Measurements from ENCODE around the gene RNF103. TPM values are rescaled to one million over a fixed set of nuclear protein-coding genes. Genes with fewer than 3 reads are reported as not detected.

Gene RNF103
- total RNA-seq, 2 experiments from 2014 or later, result 8.4 to 10.0 TPM

DNA sequence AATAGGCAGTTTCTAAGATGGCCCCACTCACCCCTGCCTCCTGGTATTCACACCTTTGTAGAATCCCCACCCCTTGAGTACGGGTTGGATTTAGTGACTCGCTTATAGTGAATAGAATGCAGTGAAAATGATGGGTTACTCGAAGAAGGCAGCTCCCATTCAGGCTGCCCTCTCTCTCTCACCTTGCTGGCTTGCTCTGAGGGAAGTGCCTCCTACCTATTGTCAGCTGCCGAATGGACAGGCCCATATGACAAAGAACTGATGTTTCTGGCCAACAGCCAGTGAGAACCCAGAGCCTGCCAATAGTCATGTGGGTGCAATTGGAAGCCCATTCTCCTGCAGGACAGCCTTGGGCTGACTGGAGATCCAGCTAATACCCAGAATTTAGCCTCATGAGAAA lies 22.1 kb upstream of the RNF103 start:
- H3K4me3 Mint-ChIP-seq, result no peak overlapping the region
- H3K4me1 Mint-ChIP-seq, result no peaks in the 10 kb centered on the region
- DNase-seq (no peak), ATAC-seq (no peak)
- peaks cover 17% of the 10 kb centered on the region for H3K9me3 Mint-ChIP-seq (ENCODE audit: low read depth)
- no peak overlapping the region for H3K27ac Mint-ChIP-seq
- intact Hi-C loops (cut with DNase I, micrococcal nuclease), result no loop called here
- H3K36me3 Mint-ChIP-seq (ENCODE audit: low read depth), result peaks cover 7% of the 10 kb centered on the region
- POLR2A ChIA-PET, result no interaction called here
- H3K27me3 Mint-ChIP-seq, result peaks cover 5% of the 10 kb centered on the region
- CTCF ChIA-PET, result interaction anchor here (0.8 kb wide), 1 partner anchor 469 kb away, joined by 3 read pairs; no protein-coding TSS in a partner anchor

DNA sequence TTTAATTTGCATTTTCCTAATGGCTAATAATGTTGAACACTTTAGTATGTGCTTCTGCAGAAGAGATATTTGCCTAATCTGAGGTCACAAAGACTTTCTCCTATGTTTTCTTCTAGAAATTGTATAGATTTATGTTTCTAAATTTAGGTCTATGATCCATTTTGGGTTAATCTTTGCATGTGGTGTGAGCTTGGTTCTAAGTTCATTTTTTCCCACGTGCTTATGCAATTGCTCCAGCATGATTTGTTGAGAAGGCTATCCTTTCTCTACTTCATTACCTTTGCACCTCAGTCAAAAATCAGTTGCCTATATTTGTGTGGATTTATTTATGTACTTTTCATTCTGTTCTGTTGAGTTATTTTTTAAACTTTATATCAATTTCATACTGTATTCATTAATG lies 15.0 kb upstream of the RNF103 start:
- no peaks in the 10 kb centered on the region for H3K27me3 Mint-ChIP-seq
- DNase-seq (no peak), ATAC-seq (no peak)
- H3K4me1 Mint-ChIP-seq, result no peaks in the 10 kb centered on the region
- ChIA-PET CTCF (no interaction called here), POLR2A (no interaction called here)
- peaks cover 8% of the 10 kb centered on the region for H3K9me3 Mint-ChIP-seq (ENCODE audit: low read depth)
- no peak overlapping the region for H3K4me3 Mint-ChIP-seq
- H3K36me3 Mint-ChIP-seq (ENCODE audit: low read depth), result peaks cover 2% of the 10 kb centered on the region
- H3K27ac Mint-ChIP-seq, result no peak overlapping the region
- intact Hi-C loops (cut with DNase I, micrococcal nuclease), result no loop called here

DNA sequence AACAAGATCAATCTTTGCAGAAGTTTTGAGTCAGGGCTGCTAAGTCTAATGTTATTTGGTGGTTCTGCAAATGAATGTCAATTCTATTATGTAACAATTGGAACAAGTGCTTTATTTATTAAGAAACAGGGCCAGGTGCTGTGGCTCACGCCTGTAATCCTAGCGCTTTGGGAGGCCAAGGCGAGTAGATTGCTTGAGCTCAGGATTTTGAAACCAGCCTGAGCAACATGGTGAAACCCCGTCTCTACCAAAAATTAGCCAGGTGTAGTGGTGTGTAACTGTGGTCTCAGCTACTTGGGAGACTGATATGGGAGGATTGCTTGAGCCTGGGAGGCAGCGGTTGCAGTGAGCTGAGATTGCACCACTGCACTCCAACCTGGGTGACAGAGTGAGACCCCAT lies 13.2 kb upstream of the RNF103 start:
- peaks cover 2% of the 10 kb centered on the region for H3K36me3 Mint-ChIP-seq (ENCODE audit: low read depth)
- CTCF ChIA-PET, result no interaction called here
- intact Hi-C loops (cut with DNase I, micrococcal nuclease), result no loop called here
- peaks cover 8% of the 10 kb centered on the region for H3K9me3 Mint-ChIP-seq (ENCODE audit: low read depth)
- ATAC-seq (no peak), DNase-seq (no peak)
- H3K4me1 Mint-ChIP-seq, result no peaks in the 10 kb centered on the region
- POLR2A ChIA-PET, result no interaction called here
- H3K4me3 Mint-ChIP-seq, result no peak overlapping the region
- no peak overlapping the region for H3K27ac Mint-ChIP-seq
- H3K27me3 Mint-ChIP-seq, result no peaks in the 10 kb centered on the region

DNA sequence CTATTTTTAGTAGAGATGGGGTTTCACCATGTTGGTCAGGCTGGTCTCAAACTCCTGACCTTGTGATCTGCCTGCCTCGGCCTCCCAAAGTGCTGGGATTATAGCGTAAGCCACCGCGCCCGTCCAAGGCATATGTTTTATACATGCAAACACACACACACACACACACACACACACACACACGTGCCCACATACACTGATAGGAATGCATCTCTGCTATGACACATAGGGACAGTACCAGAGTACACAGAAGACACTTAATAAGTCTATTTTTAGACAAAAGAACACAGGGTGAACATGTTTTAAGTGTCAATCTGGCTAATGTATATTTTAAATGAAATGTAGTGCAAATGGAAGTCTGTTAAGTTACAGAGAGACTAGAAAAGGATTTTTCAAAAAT lies 10.7 kb upstream of the RNF103 start:
- no peak overlapping the region for H3K4me3 Mint-ChIP-seq

DNA sequence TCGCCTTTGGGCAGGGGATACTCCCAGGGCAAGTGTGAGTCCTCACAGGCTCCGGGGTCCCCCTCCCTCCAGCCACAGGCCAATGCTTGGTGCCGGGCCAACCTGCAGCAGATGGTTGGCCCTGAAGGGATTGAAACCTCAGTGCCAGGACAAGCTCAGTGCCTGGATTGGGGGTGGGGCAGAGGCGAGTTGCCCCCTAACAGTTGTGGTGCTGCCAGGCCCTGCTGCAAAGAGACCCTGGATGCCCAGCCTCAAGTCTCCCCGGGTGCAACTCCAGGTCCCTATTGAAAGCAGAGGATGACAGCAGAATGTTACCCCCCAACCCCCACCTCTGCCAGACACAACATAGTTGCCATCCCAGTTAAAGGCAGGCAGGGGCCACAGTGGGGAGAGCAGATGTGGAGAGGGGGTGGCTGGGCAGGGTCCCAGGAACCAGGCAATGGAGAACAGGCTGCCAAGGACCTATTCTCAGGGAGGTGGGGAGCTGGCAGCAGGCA lies 9.5 kb upstream of the RNF103 start:
- ATAC-seq (no peak), DNase-seq (no peak)
- ChIA-PET CTCF (interaction anchor here (0.6 to 0.7 kb wide), 2 partner anchors 77 to 93 kb away, joined by 4 read pairs; no protein-coding TSS in a partner anchor), POLR2A (no interaction called here)
- Mint-ChIP-seq H3K4me3 (no peak overlapping the region), H3K9me3 (ENCODE audit: low read depth) (no peaks in the 10 kb centered on the region), H3K27me3 (peaks cover 2% of the 10 kb centered on the region), H3K36me3 (ENCODE audit: low read depth) (no peaks in the 10 kb centered on the region), H3K27ac (no peak overlapping the region), H3K4me1 (no peaks in the 10 kb centered on the region)
- intact Hi-C loops (cut with DNase I, micrococcal nuclease), result no loop called here

More for the DNA sequence above, 10.7 kb upstream of the RNF103 start:
- H3K36me3 Mint-ChIP-seq (ENCODE audit: low read depth), result no peaks in the 10 kb centered on the region
- no peak for ATAC-seq
- CTCF ChIA-PET, result no interaction called here
- POLR2A ChIA-PET, result no interaction called here
- intact Hi-C loops (cut with DNase I, micrococcal nuclease), result no loop called here
- no peak overlapping the region for H3K27ac Mint-ChIP-seq
- H3K9me3 Mint-ChIP-seq (ENCODE audit: low read depth), result no peaks in the 10 kb centered on the region
- no peaks in the 10 kb centered on the region for H3K4me1 Mint-ChIP-seq
- DNase-seq, result no peak
- H3K27me3 Mint-ChIP-seq, result peaks cover 2% of the 10 kb centered on the region

DNA sequence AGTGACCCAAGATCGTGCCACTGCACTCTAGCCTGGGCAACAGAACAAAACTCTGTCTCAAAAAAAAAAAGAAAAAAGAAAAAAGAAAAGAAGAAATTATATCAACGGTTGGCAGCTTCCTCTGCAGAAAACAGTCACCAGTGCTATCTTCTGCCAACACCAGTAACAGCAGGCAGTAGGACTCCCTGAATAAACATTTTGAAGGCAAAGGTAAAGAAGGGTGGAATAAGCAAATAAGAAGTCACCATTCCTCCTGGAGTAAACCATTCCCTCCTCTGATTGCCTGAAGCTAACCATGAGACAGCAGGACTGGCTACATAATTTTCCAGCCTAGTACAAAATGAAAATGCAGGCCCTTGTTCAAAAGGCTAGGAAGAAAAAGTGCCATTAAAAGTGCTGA lies 9.0 kb upstream of the RNF103 start:
- peaks cover 2% of the 10 kb centered on the region for H3K27me3 Mint-ChIP-seq
- DNase-seq (no peak), ATAC-seq (no peak)
- no peak overlapping the region for H3K27ac Mint-ChIP-seq
- H3K4me1 Mint-ChIP-seq, result no peaks in the 10 kb centered on the region
- H3K36me3 Mint-ChIP-seq (ENCODE audit: low read depth), result no peaks in the 10 kb centered on the region
- CTCF ChIA-PET, result no interaction called here
- POLR2A ChIA-PET, result no interaction called here
- H3K9me3 Mint-ChIP-seq (ENCODE audit: low read depth), result no peaks in the 10 kb centered on the region
- intact Hi-C loops (cut with DNase I, micrococcal nuclease), result no loop called here
- no peak overlapping the region for H3K4me3 Mint-ChIP-seq

DNA sequence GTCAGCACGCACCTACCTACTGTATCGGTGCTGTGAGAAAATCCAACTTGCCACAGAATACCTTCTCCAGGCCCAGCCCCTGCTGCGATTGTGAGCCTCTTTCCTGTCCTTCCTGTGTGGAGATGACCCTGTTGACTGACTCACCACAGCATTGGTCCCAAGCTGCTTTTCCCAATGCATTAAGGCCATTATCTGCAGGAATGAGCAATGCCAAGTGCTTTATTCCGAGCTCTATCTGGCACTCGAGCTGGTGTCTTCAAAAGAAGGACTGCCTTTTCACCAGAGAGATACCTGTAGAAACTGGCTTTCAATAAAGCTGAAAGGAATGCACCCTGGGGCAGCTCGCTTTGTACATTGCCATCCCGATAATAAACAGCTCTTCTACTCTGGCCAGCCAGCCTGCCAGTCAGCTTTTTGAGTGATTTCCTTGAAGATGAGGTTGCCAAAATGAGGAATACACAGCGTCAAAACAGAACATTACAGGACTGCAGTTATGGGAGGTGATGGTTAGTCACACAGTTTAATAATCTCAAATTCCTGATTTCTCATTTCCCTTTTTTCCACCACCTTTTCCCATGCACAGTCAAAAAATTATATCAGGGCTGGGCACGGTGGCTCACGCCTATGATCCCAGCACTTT lies 8.3 kb upstream of the RNF103 start:
- intact Hi-C loops (cut with DNase I, micrococcal nuclease), result no loop called here
- H3K27ac Mint-ChIP-seq, result no peak overlapping the region
- H3K27me3 Mint-ChIP-seq, result peaks cover 2% of the 10 kb centered on the region
- ChIA-PET POLR2A (no interaction called here), CTCF (no interaction called here)
- no peak for ATAC-seq
- H3K36me3 Mint-ChIP-seq (ENCODE audit: low read depth), result no peaks in the 10 kb centered on the region
- H3K4me1 Mint-ChIP-seq, result no peaks in the 10 kb centered on the region
- no peak for DNase-seq
- no peak overlapping the region for H3K4me3 Mint-ChIP-seq
- H3K9me3 Mint-ChIP-seq (ENCODE audit: low read depth), result no peaks in the 10 kb centered on the region

DNA sequence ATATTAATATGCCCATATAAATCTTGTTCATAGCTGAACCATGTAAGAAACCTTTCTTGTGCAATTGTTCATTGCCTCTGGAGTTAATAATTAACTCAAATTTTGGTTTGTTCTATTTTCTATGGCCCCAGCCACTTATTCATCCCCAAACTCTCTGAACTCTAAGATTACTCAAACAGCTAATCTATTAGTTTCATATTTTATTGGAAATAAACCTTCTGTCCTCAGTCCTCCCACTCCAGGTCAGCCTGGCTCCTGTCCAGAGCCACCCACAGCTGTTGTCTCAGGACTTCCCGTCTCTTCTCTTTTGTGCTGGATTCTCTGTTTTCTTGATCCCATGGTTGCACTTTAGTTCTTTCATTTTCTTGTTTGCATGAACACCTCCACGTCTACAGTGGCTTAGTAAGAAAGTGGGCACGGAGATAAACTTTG lies 4.4 kb upstream of the RNF103 start:
- CTCF ChIA-PET, result no interaction called here

DNA sequence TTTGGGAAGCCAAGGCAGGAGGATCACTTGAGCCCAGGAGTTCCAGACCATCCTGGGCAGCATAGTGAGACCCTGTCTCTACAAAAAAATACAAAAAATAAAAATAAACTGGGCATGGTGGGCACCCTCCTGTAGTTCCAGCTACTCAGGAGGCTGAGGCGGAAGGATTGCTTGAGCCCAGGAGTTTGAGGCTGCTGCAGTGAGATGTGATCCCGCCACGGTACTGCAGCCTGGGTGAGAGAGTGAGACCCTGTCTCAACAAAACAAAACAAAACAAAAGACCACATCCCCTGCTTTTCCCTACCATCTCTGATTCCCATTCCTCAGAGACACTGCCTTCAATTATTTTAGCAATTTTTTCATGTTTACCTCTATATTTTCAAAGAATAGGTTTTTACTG lies 3.9 kb upstream of the RNF103 start:
- ChIA-PET CTCF (no interaction called here), POLR2A (interaction anchor here (0.6 kb wide), 2 partner anchors 28 to 648 kb away, joined by 3 to 4 read pairs; no protein-coding TSS in a partner anchor)
- Mint-ChIP-seq H3K4me1 (peaks cover 5% of the 10 kb centered on the region), H3K27me3 (peaks cover 4% of the 10 kb centered on the region), H3K36me3 (ENCODE audit: low read depth) (no peaks in the 10 kb centered on the region), H3K9me3 (ENCODE audit: low read depth) (no peaks in the 10 kb centered on the region), H3K4me3 (no peak overlapping the region), H3K27ac (no peak overlapping the region)
- ATAC-seq (no peak), DNase-seq (no peak)
- intact Hi-C loops (cut with DNase I, micrococcal nuclease), result no loop called here

More for the DNA sequence above, 4.4 kb upstream of the RNF103 start:
- POLR2A ChIA-PET, result no interaction called here
- Mint-ChIP-seq H3K9me3 (ENCODE audit: low read depth) (no peaks in the 10 kb centered on the region), H3K27ac (no peak overlapping the region), H3K4me1 (peaks cover 5% of the 10 kb centered on the region), H3K4me3 (no peak overlapping the region), H3K27me3 (peaks cover 4% of the 10 kb centered on the region), H3K36me3 (ENCODE audit: low read depth) (no peaks in the 10 kb centered on the region)
- no peak for DNase-seq
- no peak for ATAC-seq
- intact Hi-C loops (cut with DNase I, micrococcal nuclease), result no loop called here

DNA sequence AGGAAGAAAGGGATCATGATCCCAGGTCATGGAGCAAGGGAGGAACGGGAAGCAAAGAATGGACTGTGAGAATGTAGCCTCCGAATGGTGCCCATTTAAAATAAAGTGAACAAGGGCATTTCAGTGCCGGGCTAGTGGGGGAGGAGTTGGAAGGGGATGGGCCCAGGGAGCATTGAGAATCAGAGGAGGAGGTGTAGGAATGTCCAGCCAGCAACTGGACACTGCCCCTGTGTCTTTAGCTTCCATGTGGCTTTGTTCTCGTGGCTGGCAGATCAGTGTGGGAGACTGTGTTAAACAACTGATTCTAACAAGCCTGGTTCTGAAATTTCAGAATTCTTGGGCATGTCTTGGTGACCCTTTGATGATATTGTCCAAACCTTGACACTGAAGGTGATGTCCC lies 1.4 kb upstream of the RNF103 start:
- POLR2A ChIA-PET, result no interaction called here
- peaks cover 3% of the 10 kb centered on the region for H3K36me3 Mint-ChIP-seq (ENCODE audit: low read depth)
- H3K4me3 Mint-ChIP-seq, result no peak overlapping the region
- H3K9me3 Mint-ChIP-seq (ENCODE audit: low read depth), result no peaks in the 10 kb centered on the region
- H3K4me1 Mint-ChIP-seq, result peaks cover 19% of the 10 kb centered on the region
- peaks cover 2% of the 10 kb centered on the region for H3K27me3 Mint-ChIP-seq
- ATAC-seq, result no peak
- CTCF ChIA-PET, result no interaction called here
- no peak for DNase-seq
- intact Hi-C loops (cut with DNase I, micrococcal nuclease), result no loop called here
- no peak overlapping the region for H3K27ac Mint-ChIP-seq

DNA sequence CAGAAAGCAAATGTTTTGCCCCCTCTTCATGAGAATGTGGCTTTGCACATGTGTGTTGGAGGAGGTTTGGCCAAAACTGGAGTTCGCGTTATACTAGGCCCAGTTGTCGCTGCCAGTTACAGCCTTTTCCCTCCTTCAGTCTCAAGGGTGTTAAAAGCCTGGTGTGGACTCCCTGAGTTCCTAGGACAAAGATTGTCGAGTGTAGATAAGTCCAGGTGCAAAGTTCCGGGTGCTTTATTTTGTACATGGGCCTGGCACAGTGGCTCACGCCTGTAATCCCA lies 542 bp upstream of the RNF103 start:
- ATAC-seq, result no peak
- ChIA-PET CTCF (no interaction called here), POLR2A (interaction anchor here (0.6 to 2.4 kb wide), 2 partner anchors 106 to 183 kb away, joined by 3 to 16 read pairs; partner anchors contain the start of gene KDM3A)
- intact Hi-C loops (cut with DNase I, micrococcal nuclease), result loop anchor here (5.0 kb wide), 2 partner anchors 42 to 517 kb away; partner anchors contain the start of genes POLR1A (in 1 of the 2) and PTCD3 (in 1 of the 2)
- DNase-seq, result peak; percentile 12
- peaks cover 10% of the 10 kb centered on the region for H3K36me3 Mint-ChIP-seq (ENCODE audit: low read depth)
- H3K4me1 Mint-ChIP-seq, result peaks cover 26% of the 10 kb centered on the region
- peak overlapping the region; percentile 78 for H3K27ac Mint-ChIP-seq
- H3K9me3 Mint-ChIP-seq (ENCODE audit: low read depth), result no peaks in the 10 kb centered on the region
- H3K4me3 Mint-ChIP-seq, result peak overlapping the region; percentile 71
- H3K27me3 Mint-ChIP-seq, result peaks cover 2% of the 10 kb centered on the region

DNA sequence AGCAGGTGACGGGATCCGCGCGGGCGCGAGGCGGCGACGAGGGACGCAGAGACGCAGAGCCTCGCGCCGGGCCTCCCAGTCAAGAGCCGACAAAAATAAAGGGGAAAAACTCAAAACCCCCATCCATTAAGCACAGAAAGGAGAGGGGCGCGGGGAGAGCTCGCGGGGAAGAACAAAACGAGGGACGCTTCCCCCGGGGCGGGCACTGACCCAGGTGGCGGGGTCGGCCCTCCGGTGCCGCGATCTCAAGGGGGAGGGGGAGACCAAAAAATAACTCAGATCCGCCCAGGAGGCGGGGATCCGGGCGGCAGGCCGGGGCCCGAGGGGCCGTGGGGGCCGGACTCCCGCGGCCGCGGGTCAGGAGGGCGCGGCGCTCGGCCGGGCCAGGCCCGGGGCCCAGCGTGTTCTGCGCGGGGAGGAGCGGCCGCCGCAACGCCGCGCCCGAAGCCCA lies 597 bp downstream of the RNF103 start:
- Mint-ChIP-seq H3K27ac (peak overlapping the region; percentile 96), H3K9me3 (ENCODE audit: low read depth) (no peaks in the 10 kb centered on the region), H3K4me3 (peak overlapping the region; percentile 95), H3K27me3 (peaks cover 2% of the 10 kb centered on the region), H3K36me3 (ENCODE audit: low read depth) (peaks cover 18% of the 10 kb centered on the region), H3K4me1 (peaks cover 35% of the 10 kb centered on the region)
- intact Hi-C loops (cut with DNase I, micrococcal nuclease), result loop anchor here (1.0 to 5.0 kb wide), 8 partner anchors 38 to 516 kb away; partner anchors contain the start of genes CHMP3 (in 2 of the 2), KDM3A (in 2 of the 2), IMMT (in 1 of the 2) and POLR1A (in 1 of the 2)
- POLR2A ChIA-PET, result interaction anchor here (0.7 to 2.4 kb wide), 3 partner anchors 82 to 182 kb away, joined by 3 to 16 read pairs (median 5); partner anchors contain the start of gene KDM3A
- ATAC-seq (peak; percentile 21), DNase-seq (peak; percentile 67)
- CTCF ChIA-PET, result interaction anchor here (1.3 kb wide), 1 partner anchor 142 kb away, joined by 4 read pairs; no protein-coding TSS in a partner anchor

Measured in activated CD4-positive, alpha-beta T cell treated with anti-CD3 and anti-CD28 coated beads for 36 hours (primary cell).